ENCODE data around the gene CYTH4. TPM values are rescaled to one million over a fixed set of nuclear protein-coding genes. Genes with fewer than 3 reads are reported as not detected.

Gene CYTH4
- polyA plus RNA-seq, 1 donor (not counting 4 experiments of a cell fraction or from before 2014, with no cell fraction given): 0.05 TPM

GRCh38 chr22:37355174-37355573 lies 72.9 kb downstream of the CYTH4 start:
- no peak overlapping the region for H3K4me3 ChIP-seq (ENCODE audit: control insufficient read depth in 2 of 3, extremely low read depth in 1 of 3, insufficient read depth in 2 of 3, low read depth in 1 of 3, low read length in 3 of 3)
- dilution Hi-C loops (cut with MboI; ENCODE audit: extremely low pct_ligation_motif_present, low sequenced_read_pairs): no loop called here
- no peak for FAIRE-seq
- H3K9me3 ChIP-seq (ENCODE audit: control insufficient read depth, low read depth, low read length): no peaks in the 10 kb centered on the region
- no peak overlapping the region for H3K9ac ChIP-seq (ENCODE audit: control insufficient read depth, extremely low read depth, insufficient read depth, low read length)
- no peak for DNase-seq (ENCODE audit: low read depth, low spot score)
- no peaks in the 10 kb centered on the region for H3K36me3 ChIP-seq (ENCODE audit: control insufficient read depth in 2 of 2, extremely low read depth in 1 of 2, insufficient read depth in 2 of 2, low read length in 2 of 2)
- H3K27me3 ChIP-seq (ENCODE audit: control insufficient read depth, extremely low read depth, insufficient read depth, low read length): peaks cover 56% of the 10 kb centered on the region
- no peaks in the 10 kb centered on the region for H3K9me1 ChIP-seq (ENCODE audit: control insufficient read depth, extremely low read depth, insufficient read depth, low read length)
- no peaks in the 10 kb centered on the region for H4K20me1 ChIP-seq (ENCODE audit: control insufficient read depth, extremely low read depth, insufficient read depth, low read length)
- no peak for TF ChIP-seq EZH2 (IDR thresholded peaks at IDR 0.05; ENCODE audit: low read length)
- TF ChIP-seq CTCF (optimal IDR thresholded peaks at IDR 0.05 in 1 of 3, IDR thresholded peaks at IDR 0.05 in 1 of 3, conservative IDR thresholded peaks at IDR 0.05 in 1 of 3; ENCODE audit: extremely low read depth in 1 of 3, insufficient read depth in 2 of 3, low read length in 3 of 3): no peak
- H3K4me1 ChIP-seq (ENCODE audit: control insufficient read depth, extremely low read depth, insufficient read depth, low read length): no peaks in the 10 kb centered on the region
- H3K4me2 ChIP-seq (ENCODE audit: control insufficient read depth, extremely low read depth, insufficient read depth, low read depth, low read length): no peak overlapping the region
- H2AFZ ChIP-seq (ENCODE audit: control insufficient read depth, low read length): no peak overlapping the region
- H3K79me2 ChIP-seq (ENCODE audit: control insufficient read depth, insufficient read depth, low read length): no peaks in the 10 kb centered on the region
- H3K27ac ChIP-seq (ENCODE audit: control insufficient read depth, insufficient read depth, low read length): no peak overlapping the region

- H3K4me1 ChIP-seq (ENCODE audit: control insufficient read depth, extremely low read depth, insufficient read depth, low read length): no peaks in the 10 kb centered on the region
- no peaks in the 10 kb centered on the region for H3K9me3 ChIP-seq (ENCODE audit: control insufficient read depth, low read depth, low read length)
- no peak overlapping the region for H3K9ac ChIP-seq (ENCODE audit: control insufficient read depth, extremely low read depth, insufficient read depth, low read length)
- no peaks in the 10 kb centered on the region for H3K79me2 ChIP-seq (ENCODE audit: control insufficient read depth, insufficient read depth, low read length)
- no peaks in the 10 kb centered on the region for H3K9me1 ChIP-seq (ENCODE audit: control insufficient read depth, extremely low read depth, insufficient read depth, low read length)
- no peak overlapping the region for H3K27ac ChIP-seq (ENCODE audit: control insufficient read depth, insufficient read depth, low read length)
- DNase-seq (ENCODE audit: low read depth, low spot score): no peak
- H3K36me3 ChIP-seq (ENCODE audit: control insufficient read depth in 2 of 2, extremely low read depth in 1 of 2, insufficient read depth in 2 of 2, low read length in 2 of 2): no peaks in the 10 kb centered on the region
- dilution Hi-C loops (cut with MboI; ENCODE audit: extremely low pct_ligation_motif_present, low sequenced_read_pairs): no loop called here
- no peak overlapping the region for H3K4me3 ChIP-seq (ENCODE audit: control insufficient read depth in 2 of 3, extremely low read depth in 1 of 3, insufficient read depth in 2 of 3, low read depth in 1 of 3, low read length in 3 of 3)
- H2AFZ ChIP-seq (ENCODE audit: control insufficient read depth, low read length): no peak overlapping the region
- no peaks in the 10 kb centered on the region for H4K20me1 ChIP-seq (ENCODE audit: control insufficient read depth, extremely low read depth, insufficient read depth, low read length)
- H3K27me3 ChIP-seq (ENCODE audit: control insufficient read depth, extremely low read depth, insufficient read depth, low read length): peaks cover 48% of the 10 kb centered on the region
- H3K4me2 ChIP-seq (ENCODE audit: control insufficient read depth, extremely low read depth, insufficient read depth, low read depth, low read length): no peak overlapping the region
- no peak for TF ChIP-seq EZH2 (IDR thresholded peaks at IDR 0.05; ENCODE audit: low read length)
- no peak for TF ChIP-seq CTCF (optimal IDR thresholded peaks at IDR 0.05 in 1 of 3, IDR thresholded peaks at IDR 0.05 in 1 of 3, conservative IDR thresholded peaks at IDR 0.05 in 1 of 3; ENCODE audit: extremely low read depth in 1 of 3, insufficient read depth in 2 of 3, low read length in 3 of 3)
- FAIRE-seq: no peak
These were observed 74.6 kb downstream of the CYTH4 start for GRCh38 chr22:37356922-37357321.
